ENCODE results near the gene MYOZ1.
A peak's percentile ranks its signal among the peaks of the same experiment; 100 is the strongest.
"Not testable (repeated sequence)": the region's sequence is repeated elsewhere in the genome, so short reads cannot be mapped to it uniquely, and the experiment has no call there.

MYOZ1 gene

GRCh38 chr10:73647211-73647874, 6.1 kb upstream of the MYOZ1 start:
- DNase-seq, result no peak

- no peak for DNase-seq
These were observed 5.3 kb upstream of the MYOZ1 start for GRCh38 chr10:73646598-73647041.

GRCh38 chr10:73645251-73645650, 4.0 kb upstream of the MYOZ1 start:
- DNase-seq, result no peak

- no peak for DNase-seq
These were observed 3.5 kb upstream of the MYOZ1 start for GRCh38 chr10:73644767-73645166.

- DNase-seq, result no peak
These were observed 2.9 kb upstream of the MYOZ1 start for GRCh38 chr10:73644015-73644743.

GRCh38 chr10:73643362-73643761, 2.1 kb upstream of the MYOZ1 start:
- no peak for DNase-seq

GRCh38 chr10:73639286-73639685, 2.0 kb downstream of the MYOZ1 start:
- no peak for DNase-seq

- no peak for DNase-seq
These were observed 5.5 kb downstream of the MYOZ1 start for GRCh38 chr10:73635781-73636180.

- DNase-seq, result no peak
These were observed 6.9 kb downstream of the MYOZ1 start for GRCh38 chr10:73634421-73634820.

- no peak for DNase-seq
These were observed 12.1 kb downstream of the MYOZ1 start for GRCh38 chr10:73629165-73629564.

- DNase-seq, result no peak
These were observed 12.9 kb downstream of the MYOZ1 start for GRCh38 chr10:73628405-73628804.

- no peak for DNase-seq
These were observed 14.0 kb downstream of the MYOZ1 start for GRCh38 chr10:73627300-73627699.

- DNase-seq, result peak; percentile 58
These were observed 15.2 kb downstream of the MYOZ1 start for GRCh38 chr10:73625884-73626752.

GRCh38 chr10:73625004-73625883, 16.0 kb downstream of the MYOZ1 start:
- DNase-seq, result no peak

GRCh38 chr10:73623056-73623455, 18.2 kb downstream of the MYOZ1 start:
- DNase-seq, result no peak

- DNase-seq, result not testable (repeated sequence)
These were observed 20.3 kb downstream of the MYOZ1 start for GRCh38 chr10:73620974-73621373.

- not testable (repeated sequence) for DNase-seq
These were observed 24.1 kb downstream of the MYOZ1 start for GRCh38 chr10:73617143-73617542.

GRCh38 chr10:73614720-73615119, 26.6 kb downstream of the MYOZ1 start:
- DNase-seq, result no peak

GRCh38 chr10:73609116-73609515, 32.2 kb downstream of the MYOZ1 start:
- DNase-seq, result no peak

- DNase-seq, result no peak
These were observed 39.8 kb downstream of the MYOZ1 start for GRCh38 chr10:73601486-73601921.

GRCh38 chr10:73597346-73597745, 43.9 kb downstream of the MYOZ1 start:
- no peak for DNase-seq

- DNase-seq, result no peak
These were observed 47.5 kb downstream of the MYOZ1 start for GRCh38 chr10:73593812-73594211.

Data from SIG-M5 (cell line).